ENCODE results near the gene ZYX.
"Not testable (repeated sequence)": the region's sequence is repeated elsewhere in the genome, so short reads cannot be mapped to it uniquely, and the experiment has no call there.

ZYX gene

DNA sequence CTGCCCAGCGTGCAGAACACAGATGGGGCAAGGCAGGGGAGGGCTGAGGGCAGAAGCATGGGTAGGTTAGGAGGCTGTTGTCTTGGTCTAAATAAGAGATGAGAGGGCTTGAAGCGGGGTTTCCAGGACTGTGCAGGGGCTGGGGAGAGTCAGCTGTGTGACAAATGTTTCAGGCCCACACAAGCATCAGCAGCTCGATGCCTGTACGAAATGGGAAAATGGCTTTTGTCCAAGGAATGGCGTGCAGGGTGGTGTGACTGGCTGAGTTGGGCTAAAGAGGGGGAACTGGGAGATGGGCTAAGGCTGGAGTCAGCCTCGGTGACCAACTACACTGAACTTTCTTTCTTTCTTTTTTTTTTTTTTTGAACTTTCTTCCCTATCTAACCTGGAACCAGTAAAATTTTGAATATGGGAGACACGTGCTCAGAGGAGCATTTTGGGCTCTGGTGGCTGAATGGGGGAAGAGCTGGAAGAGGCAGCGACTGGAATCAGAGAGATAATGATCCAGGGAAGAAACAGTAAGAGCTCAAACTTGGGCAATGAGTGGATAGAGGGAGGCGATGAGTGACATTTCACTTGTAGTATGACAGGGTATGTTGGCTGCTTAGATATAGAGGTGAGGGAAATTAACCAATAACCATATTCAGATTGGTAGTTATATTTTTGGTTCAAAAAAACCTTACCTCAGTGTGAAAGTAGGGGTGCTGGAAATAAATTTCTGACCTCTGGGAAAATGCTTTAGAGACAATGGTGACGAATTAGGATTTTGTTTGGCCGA is 37.7 kb downstream of the ZYX start:
- no peak for DNase-seq

DNA sequence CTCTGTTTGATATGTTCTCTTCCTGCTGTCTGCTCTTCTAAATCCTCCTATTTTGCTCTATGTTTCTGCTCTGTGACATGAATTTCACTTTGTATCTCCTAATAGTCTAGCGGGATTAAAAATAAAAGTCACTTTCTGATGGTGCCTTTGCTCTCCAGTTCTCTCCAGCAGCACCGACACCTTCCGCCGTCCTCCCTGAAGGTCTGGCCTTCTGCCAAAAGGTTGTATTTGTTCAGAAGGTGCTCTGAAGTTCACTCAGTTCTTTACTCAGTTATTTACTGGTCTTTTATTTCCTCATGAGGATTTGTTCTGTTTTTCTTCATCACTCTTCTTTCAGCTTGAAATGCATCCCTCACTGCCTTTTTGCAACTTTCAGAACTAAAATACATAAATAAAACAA is 38.7 kb downstream of the ZYX start:
- DNase-seq: no peak

GRCh38 chr7:143420624-143421023 is 39.5 kb downstream of the ZYX start:
- DNase-seq: not testable (repeated sequence)

DNA sequence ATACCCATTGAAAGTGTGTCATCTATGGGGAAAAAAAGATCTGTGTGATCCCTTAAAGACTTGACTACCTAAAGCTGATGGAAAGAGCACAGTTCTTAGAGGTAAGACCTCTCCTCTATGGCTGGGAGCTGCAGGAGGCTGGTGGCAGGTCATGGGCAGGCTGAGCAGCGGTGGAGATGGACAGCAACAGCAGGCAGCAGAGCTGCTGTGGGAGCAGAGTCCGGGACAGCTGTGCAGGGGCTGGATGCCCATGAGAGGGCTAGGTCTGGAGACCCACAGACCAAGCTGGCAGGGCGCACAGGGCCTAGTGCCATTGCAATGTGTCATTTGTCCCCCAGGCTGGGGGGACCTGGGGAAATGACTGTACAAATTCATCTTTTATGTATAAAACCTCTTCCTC is 40.9 kb downstream of the ZYX start:
- no peak for DNase-seq

DNA sequence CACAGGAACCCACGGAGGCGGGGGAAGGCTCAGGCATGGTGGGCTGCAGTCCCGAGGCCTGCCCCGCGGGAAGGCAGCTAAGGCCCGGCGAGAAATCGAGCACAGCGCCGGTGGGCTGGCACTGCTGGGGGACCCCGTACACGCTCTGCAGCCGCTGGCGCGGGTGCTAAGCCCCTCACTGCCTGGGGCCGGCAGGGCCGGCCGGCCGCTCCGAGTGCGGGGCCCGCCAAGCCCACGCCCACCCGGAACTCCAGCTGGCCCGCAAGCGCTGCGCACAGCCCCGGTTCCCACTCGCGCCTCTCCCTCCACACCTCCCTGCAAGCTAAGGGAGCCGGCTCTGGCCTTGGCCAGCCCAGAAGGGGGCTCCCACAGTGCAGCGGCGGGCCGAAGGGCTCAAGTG is 43.3 kb downstream of the ZYX start:
- not testable (repeated sequence) for DNase-seq

DNA sequence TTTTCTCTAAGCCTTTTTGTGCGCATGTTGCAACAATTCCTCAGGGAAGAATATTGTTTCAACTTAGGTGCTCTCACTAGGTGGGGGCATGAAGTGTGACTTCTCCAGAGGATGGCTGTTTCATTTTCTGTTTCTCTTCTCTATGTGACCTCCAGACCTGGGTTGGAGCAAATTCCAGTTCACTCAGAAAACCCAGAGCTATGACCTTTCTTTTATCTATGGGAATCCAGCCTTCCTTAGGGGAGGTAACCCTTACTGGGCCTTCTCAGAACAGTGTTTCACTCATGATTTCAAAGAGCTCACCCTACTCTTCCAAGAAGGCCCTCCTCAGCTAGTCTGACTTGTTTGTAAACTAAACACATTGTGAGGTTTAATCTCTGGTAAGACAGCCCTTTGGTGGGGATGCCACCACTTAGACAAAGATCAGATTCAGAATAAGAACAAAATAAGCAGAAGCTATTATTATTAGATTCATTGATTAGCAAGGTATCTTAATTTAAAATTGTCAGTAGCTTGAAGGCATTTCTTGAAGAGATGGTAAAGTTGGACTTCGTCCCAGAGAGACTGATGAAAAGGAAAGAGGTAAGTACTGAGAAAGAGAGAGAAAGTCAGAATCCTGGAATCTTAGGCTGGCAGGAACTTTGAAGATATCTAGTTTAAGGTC is 45.5 kb downstream of the ZYX start:
- DNase-seq: no peak

DNA sequence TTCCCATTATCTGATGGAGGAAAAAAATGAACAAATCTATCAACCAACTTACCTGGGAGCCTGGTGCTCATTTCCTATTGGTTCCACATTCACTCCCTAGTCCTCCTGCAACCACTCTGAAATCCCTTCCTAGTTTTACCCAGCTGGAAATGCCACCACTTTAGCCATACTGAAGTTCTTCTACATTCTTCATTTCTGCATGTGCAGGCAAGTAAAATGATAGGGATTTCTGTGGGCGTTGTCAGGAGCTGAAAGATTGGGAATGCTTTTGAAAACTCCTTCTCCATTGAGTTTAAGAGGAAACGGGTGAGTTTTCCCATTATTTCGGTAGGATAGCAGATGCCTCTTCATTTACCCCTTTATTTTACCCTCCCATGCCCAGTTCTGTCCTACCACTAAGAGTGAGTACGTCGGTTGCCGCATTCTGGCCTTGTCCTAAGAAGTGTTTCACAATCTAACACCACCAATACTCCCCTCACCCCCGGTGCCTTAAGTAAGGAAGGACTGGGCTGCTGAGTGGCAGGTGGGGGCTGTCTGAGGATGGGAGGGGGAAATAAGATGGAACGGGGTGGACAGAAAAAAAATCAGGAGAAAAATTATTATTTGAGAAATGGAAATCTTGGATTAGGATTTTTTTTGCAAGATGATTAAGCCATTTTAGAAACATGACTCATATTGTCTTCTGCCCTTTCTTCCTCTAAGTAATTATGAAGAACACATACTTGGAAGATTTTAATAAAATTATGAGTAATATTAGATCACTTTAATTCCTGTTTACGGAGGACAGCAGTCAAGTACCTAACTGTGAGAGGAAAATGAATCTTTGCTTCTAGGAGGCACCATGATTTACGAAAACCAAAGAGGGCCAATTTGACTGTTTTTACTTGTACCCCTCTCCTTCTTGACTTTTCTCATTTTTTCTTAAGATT is 48.9 kb downstream of the ZYX start:
- DNase-seq: no peak

- no peak for DNase-seq
These were observed 50.0 kb downstream of the ZYX start for GRCh38 chr7:143431109-143431508.

DNA sequence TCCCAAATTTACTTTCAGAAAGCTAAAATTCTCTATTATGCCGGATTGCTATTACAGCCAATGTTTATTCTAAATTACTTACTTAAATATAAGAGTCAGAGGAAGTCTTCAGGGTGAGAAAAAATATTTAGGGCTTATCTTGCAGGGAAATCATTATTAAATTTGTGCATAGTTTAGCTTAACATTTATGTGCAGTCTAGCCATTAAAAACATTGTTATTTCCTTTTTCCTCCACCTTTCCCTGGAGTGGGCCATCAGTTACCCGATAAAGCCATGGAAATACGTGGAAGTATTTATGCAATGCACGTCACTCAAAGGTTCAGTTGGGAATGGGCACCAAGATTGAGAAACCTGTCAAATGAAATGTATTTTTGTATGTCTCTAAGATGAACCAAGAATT is 52.6 kb downstream of the ZYX start:
- DNase-seq: no peak

DNA sequence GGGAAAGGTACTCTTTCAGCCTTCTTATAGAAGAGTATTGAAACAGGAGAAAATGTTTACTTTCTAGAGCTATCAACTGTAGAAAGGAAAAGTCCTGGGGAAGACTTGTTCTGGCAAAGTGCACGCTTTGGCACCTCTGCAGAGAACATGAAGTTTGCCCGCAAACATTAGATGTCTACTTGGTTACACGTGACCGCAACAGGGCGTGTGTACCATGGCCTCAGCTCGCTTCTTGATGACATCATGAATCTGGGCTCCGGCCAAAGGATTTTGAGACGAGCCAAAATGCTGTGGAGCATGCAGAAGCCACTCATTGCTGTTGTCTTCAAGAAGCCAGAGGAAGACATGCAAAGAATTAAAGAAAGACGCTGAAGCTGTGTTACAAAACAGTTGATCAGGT is 53.5 kb downstream of the ZYX start:
- peak; percentile 32 for DNase-seq

DNA sequence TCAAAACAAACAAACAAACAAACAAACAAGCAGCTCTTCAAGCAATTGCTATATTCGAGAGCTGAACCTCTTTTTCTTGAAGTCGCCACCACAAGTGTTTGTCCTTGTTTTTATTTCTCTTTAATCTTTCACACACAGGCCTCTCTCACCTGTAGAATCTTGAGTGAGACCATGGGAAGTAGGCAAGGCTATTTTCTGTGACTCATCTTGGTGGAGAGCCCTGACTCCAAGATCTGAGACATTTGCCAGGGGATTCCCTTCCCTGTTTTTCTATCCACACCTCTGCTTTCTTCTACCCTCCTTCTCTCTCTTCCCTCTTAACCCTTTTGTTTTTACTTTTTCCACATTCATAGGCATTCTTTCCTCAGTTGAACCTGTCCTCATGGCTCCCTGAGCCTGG is 54.1 kb downstream of the ZYX start:
- no peak for DNase-seq

GRCh38 chr7:143436325-143436946 is 55.3 kb downstream of the ZYX start:
- DNase-seq: no peak

DNA sequence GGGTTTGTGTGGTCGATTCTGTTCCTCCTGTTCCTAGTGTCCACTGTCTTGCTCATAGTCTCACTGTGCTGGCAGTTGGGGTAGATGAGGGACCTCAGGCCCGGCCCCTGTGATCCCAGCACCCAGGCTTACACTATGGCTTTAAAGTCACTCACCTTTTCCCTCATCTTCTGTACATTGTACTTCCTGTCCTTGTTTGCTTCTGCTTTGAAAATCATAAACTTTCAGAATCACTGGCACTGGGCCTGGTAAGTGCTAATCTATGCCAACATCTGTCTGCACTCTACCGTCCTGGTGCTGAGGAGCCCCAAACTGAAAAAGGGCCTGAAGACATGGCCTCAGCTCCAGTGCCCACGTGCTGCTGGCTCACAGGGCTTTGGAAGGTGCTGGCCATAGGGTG is 56.4 kb downstream of the ZYX start:
- no peak for DNase-seq

DNA sequence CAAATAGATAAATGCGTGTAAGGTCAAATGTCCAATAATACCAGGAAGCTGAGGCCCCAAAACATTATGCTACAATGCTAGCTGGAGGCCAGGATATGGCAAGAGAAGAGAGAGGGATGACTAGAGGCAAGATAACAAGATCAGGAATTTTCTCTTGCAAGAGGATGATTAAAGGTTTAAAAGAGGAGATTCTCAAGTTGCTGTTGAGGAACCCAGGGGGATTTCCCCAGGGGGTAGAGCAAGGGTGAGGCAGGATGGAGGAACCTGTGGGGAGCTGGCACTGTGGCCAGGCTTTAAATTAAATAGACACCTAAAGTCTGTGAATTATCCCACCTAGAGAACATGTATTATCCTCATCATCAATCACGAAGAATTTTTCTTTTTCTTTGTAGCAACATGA is 58.7 kb downstream of the ZYX start:
- DNase-seq: no peak

All from right hindlimb (tissue), 1 donor.